Esophagus muscularis mucosa (tissue), 4 donors: ENCODE data around the gene ICA1L.

ENCODE experiments used
- CTCF ChIP-seq, 3 experiments: fragments of 200-600 bp in 2 of 3; fragments of 450-650 bp in 1 of 3; sonication (generic) in 2 of 3; IDR thresholded peaks; one replicate each; pipeline ENCODE4 v1.5.1; 2017 to 2019; ENCODE audit warnings: antibody characterized with exemption in 3 of 3, mild to moderate bottlenecking in 2 of 3, moderate library complexity in 1 of 3
- EP300 ChIP-seq: sonication (generic); formaldehyde crosslinking; IDR thresholded peaks from one replicate; pipeline ENCODE4 v1.6.1; 2017; ENCODE audit warnings: antibody characterized with exemption
- POLR2A ChIP-seq: fragments of 450-650 bp; IDR thresholded peaks from one replicate; pipeline ENCODE4 v1.6.1; 2017; ENCODE audit warnings: antibody characterized with exemption, moderate library complexity, mild to moderate bottlenecking, low read depth
- POLR2AphosphoS5 ChIP-seq, 2 donors: sonication (generic); formaldehyde crosslinking; IDR thresholded peaks; one replicate each; pipeline ENCODE4 v1.6.1; 2017; ENCODE audit warnings: antibody characterized with exemption in 2 of 2

- TF ChIP-seq CTCF (IDR thresholded peaks at IDR 0.05) = no peak
- TF ChIP-seq POLR2A = no peak
- TF ChIP-seq EP300 = no peak
- no peak for TF ChIP-seq POLR2AphosphoS5 (IDR thresholded peaks at IDR 0.05)
These were observed 80.9 kb downstream of the ICA1L start for GRCh38 chr2:202790676-202791075.
